ENCODE measurements around the gene ATG9B. TPM values are rescaled to one million over a fixed set of nuclear protein-coding genes. Genes with fewer than 3 reads are reported as not detected.

Gene ATG9B
- under 0.01 and 0.15 TPM in 2 replicates for total RNA-seq

GRCh38 chr7:151024435-151025056, at the start of gene ATG9B:
ATG9B (minus strand) TSS chr7:151024494; CDS start chr7:151024423, 71 bp downstream.

DNA sequence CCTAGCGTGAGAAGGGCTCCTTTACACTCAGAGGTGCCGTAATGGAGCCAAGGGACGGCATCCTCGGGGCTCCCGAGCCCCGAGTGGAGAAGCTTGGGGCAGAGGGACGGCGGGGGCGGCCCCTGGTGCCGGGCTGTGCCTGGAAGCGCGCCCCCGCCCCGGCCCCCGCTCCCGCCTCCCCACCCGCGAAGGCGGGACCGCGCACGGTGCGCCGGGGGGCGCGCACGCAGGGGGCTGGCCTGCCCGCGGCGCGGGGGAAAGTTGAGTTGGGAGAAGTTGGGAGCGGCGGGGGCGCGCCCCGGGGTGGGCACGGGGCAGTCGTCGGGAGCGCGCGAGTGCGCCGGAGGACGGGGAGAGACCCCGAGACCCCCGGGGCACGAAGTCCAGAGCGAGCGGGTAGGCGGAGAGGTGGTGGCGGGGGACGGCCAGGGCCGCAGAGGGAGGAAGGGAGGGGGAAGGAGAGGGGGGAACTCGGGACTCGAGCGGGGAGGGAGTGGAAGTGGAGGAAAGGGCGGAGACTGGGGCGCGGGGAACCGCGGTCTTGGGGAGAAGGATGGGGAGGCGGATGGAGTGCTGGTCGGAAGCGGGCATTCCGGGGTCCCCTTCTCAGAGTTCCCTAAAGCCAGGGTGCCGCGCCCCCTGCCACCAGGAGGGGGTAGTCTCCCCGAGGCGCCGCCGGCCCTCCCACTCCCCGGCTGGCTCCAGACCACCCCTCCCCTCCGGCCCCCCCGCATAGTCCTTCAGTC, 35.2 kb upstream of the ATG9B start, which contains the start of gene SLC4A2:
SLC4A2 (plus strand) TSS at position 223 of the 746 bp plus-strand sequence. CDS start 2,399 bp downstream, outside the sequence.

GRCh38 chr7:151057506-151057988, 33.3 kb upstream of the ATG9B start, which contains the start of gene CDK5:
CDK5 (minus strand) TSS chr7:151057897; CDS start chr7:151057848, 49 bp downstream.

DNA sequence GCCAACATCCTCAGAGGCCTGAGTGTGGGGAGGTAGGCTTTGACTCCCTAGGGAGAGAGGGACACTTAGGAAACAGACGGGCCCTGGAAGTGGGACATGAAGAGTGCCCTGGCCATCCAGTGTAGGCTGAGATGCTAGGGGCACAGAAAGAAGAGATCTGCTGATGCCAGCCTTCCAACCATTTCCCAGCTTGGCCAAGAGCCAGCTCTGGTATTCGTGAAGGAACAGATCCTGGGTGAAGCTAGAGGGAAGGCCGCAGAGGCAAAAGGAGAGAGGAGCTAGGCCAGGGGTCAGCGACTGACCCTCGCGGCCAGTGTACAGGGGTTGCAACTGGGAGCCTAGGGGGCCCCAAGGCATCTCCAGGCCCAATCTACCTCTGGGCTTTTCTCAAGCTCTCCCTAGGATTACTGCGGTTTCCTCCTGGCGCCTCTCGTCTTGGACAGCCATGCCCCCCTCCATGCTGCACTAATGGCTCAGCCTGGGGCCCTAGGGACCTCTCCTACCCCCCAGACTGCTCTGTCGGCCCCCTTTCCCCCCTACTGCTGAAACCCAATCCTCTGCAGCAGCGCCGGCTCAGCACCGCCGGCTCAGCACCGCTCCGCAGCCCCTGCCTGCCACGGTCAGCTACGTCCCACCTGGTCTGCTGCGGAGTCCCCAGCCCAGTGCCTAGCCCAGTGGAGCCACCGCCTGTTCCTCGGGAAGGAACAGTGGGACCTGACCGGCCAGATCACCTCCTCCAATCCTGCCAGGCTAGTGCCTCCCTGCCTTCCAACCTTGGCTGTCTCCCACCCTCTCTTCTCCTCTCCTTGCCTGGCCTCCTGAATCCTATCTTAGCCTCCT, 23.9 kb upstream of the ATG9B start, which contains the start of gene ASIC3:
ASIC3 (plus strand) TSS at position 556 of the 840 bp plus-strand sequence. CDS start 355 bp downstream, outside the sequence.

DNA sequence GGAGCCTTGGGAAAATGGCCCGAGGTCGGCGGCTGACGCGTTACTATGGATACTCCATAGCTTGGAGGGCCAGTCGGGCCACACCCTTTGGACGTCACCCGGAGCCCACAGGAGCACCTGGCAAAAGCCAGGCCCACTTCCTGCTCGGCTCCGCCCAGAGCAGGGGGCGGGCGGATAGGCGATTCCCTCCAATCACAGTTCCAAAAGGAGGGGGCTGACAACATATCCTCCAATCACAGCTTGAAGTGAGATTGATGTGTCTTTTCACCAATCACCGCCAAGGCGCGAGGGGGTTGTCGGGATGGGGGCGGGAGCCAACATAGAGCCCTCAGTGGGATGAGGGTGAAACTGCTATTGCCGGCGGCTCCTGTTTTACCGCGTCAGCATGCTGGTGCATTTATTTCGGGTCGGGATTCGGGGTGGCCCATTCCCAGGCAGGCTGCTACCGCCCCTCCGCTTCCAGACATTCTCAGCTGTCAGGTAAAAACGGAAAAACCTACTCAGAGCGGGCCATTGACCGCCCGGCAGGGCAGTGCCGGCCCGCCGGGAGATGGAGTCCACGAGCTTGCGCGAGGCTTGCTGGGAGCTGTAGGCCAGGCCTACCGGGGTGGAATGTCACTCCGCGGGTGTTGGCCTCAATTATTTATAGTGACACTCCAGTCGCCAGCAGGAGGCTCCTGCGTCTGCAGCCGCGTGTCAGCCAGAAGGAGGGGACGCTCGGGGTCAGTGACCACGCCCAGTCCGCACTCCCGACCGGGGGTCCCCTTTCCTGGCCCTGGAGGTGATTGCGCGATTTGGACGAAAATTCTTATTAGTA, 4.0 kb upstream of the ATG9B start, which contains the start of gene ABCB8:
ABCB8 (plus strand) TSS at position 320 of the 817 bp plus-strand sequence; CDS start at position 386, 66 bp downstream.

GRCh38 chr7:150990416-150991186, 33.7 kb downstream of the ATG9B start, which contains the start of gene NOS3:
NOS3 (plus strand) TSS chr7:150991017; CDS start chr7:150993804, 2,787 bp downstream.

DNA sequence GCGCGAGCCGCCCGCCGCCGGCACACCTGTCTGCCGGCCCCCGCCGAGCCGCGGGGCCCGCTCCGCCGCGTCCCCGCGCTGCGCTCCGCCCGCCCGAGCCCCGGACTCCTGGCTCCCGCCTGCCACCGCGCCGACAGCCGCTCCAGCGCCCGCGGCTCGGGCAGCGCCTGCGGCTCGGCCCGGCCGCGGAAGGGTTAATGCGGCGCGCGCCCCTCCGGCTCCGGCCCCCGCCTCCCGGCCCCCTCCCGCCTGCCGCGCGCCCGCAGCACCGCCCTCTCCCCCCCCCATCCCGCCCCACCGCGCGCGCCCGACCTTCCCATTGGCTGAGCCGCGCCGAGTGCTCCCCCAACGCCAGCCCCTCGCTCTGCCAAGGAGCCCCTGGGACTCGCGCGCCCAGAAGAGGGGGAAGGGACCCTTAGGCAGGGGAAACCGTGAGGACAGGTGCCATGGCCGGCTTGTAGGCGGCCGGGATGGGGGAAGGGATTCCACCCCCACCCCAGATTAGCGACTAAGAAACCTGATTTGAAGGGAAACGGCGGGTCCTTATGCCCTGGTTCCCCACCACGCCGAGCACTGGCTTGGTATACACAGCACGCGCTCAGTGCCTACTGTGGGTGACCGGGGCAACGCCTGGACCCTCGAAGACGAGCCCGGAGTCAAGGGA, 46.0 kb downstream of the ATG9B start, which contains the start of gene KCNH2:
KCNH2 (minus strand) TSS at position 196 of the 664 bp plus-strand sequence. CDS start 408 bp downstream, outside the sequence.

Other genes with a start within 250 kb of the ATG9B start
- gene TMEM176B, start 224.1 kb downstream of the ATG9B start, total RNA-seq, result 0.66 TPM in 1 of 2 replicates, not detected in the other
- 0.33 TPM in 1 of 2 replicates, not detected in the other for gene TMEM176A, start 223.7 kb downstream of the ATG9B start, total RNA-seq
- gene AOC1, start 172.0 kb downstream of the ATG9B start, total RNA-seq, result not detected in 2 replicates
- 0.33 TPM in 1 of 2 replicates, not detected in the other for gene KCNH2, start 46.2 kb downstream of the ATG9B start, total RNA-seq
- 0.99 and 2.0 TPM in 2 replicates for gene NOS3, start 33.5 kb downstream of the ATG9B start, total RNA-seq
- 37.2 and 43.6 TPM in 2 replicates for gene ABCB8, start 4.0 kb upstream of the ATG9B start, total RNA-seq
- 0.17 TPM in 1 of 2 replicates, not detected in the other for gene ASIC3, start 24.0 kb upstream of the ATG9B start, total RNA-seq
- 19.1 and 19.2 TPM in 2 replicates for gene CDK5, start 33.4 kb upstream of the ATG9B start, total RNA-seq
- 66.5 and 96.1 TPM in 2 replicates for gene SLC4A2, start 35.1 kb upstream of the ATG9B start, total RNA-seq
- 72.9 and 108 TPM in 2 replicates for gene FASTK, start 56.3 kb upstream of the ATG9B start, total RNA-seq
- gene TMUB1, start 59.0 kb upstream of the ATG9B start, total RNA-seq, result 25.5 and 32.6 TPM in 2 replicates
- 42.0 and 71.3 TPM in 2 replicates for gene AGAP3, start 62.0 kb upstream of the ATG9B start, total RNA-seq
- gene GBX1, start 143.2 kb upstream of the ATG9B start, total RNA-seq, result not detected in 2 replicates
- gene ASB10, start 162.8 kb upstream of the ATG9B start, total RNA-seq, result not detected in 2 replicates
- gene H2BK1, start 186.0 kb upstream of the ATG9B start, total RNA-seq, result not detected in 2 replicates
- gene ABCF2, start 202.7 kb upstream of the ATG9B start, total RNA-seq, result 64.7 and 65.2 TPM in 2 replicates
- 71.4 and 127 TPM in 2 replicates for gene CHPF2, start 208.0 kb upstream of the ATG9B start, total RNA-seq
- gene SMARCD3, start 224.2 kb upstream of the ATG9B start, total RNA-seq, result 27.3 and 47.0 TPM in 2 replicates

Measured in smooth muscle cell of trachea (primary cell).